NB4 (cell line): ENCODE measurements around the gene PITX2.

Experiments used
- DNase-seq: peaks from one replicate; pipeline ENCODE4 v3.0.0; 2010; ENCODE audit warnings: low read depth
- H3K4me3 ChIP-seq: one replicate; pipeline ENCODE4 v1.5.1; 2011; ENCODE audit warnings: mild to moderate bottlenecking, low read depth, low read length, moderate library complexity
- MYC ChIP-seq: IDR thresholded peaks from 2 replicates; pipeline ENCODE4 v1.6.1; 2011; ENCODE audit warnings: low read depth, low read length
- POLR2A ChIP-seq: IDR thresholded peaks from 2 replicates; pipeline ENCODE4 v1.6.1; 2011; ENCODE audit warnings: mild to moderate bottlenecking; ENCODE audit not compliant: insufficient read length; ENCODE audit errors: extremely low read depth
- TF ChIP-seq, protein P1 (sequence below): IDR thresholded peaks from 2 replicates; pipeline ENCODE4 v1.6.1; 2011; ENCODE audit warnings: low read depth, low read length
- TF ChIP-seq, protein P2 (sequence below): IDR thresholded peaks from one replicate; pipeline ENCODE4 v1.5.1; 2012; ENCODE audit warnings: low read depth, low read length

PITX2 gene

DNA sequence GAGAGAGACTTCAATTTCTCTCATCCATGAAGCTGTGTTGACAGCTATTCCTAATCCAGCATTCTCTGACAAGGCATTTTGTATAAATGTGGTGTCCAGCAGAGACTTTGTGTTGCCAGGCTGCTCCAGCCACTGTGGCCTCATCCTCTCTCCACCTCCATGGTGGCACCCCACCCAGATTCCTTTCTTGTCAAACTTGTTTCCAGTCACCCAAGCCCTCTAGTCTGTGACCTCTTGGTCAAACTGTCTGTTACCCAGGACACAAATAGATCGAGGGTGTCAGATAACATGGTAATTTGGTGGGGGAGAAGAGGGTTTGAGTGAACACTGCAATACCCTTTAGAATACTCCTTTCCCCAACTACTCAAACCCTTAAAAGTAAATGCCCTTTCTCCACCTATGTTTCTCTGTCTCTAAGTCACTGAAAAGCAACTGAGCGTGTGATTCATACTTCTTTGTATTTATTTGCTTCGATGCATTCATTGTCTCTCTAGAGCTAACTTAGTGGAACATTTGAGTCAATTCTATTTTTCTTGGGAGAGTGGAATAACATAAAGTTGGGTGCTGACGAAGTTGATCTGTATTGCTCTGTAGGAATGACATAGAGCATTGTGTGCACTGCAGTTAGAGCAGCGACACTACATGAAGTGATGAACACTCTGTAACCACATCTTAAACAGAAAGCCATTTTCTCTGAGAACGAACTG is 13.7 kb downstream of the PITX2 start:
- TF ChIP-seq MYC: no peak
- TF ChIP-seq, protein P1, sequence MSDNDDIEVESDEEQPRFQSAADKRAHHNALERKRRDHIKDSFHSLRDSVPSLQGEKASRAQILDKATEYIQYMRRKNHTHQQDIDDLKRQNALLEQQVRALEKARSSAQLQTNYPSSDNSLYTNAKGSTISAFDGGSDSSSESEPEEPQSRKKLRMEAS: no peak
- no peak overlapping the region for H3K4me3 ChIP-seq
- no peak for DNase-seq

DNA sequence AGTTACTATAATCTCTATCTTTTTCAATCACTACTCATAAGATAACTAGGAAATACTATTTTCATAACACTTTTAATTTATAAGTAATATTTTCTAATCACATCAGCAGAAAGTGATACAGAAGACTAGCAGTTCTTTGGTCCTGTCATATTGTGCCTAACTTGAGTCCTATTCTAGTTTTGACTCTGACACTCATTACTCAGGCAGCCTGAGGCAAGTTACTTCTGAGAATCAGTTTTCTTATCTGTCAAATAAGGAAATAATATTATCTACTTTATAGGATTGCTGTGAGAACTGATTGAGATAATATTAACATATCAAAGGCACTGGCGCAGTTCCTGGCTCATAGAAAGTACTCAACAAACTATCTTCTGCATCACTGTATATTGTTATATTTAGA is 17.8 kb downstream of the PITX2 start:
- H3K4me3 ChIP-seq: no peak overlapping the region
- TF ChIP-seq, protein P2, sequence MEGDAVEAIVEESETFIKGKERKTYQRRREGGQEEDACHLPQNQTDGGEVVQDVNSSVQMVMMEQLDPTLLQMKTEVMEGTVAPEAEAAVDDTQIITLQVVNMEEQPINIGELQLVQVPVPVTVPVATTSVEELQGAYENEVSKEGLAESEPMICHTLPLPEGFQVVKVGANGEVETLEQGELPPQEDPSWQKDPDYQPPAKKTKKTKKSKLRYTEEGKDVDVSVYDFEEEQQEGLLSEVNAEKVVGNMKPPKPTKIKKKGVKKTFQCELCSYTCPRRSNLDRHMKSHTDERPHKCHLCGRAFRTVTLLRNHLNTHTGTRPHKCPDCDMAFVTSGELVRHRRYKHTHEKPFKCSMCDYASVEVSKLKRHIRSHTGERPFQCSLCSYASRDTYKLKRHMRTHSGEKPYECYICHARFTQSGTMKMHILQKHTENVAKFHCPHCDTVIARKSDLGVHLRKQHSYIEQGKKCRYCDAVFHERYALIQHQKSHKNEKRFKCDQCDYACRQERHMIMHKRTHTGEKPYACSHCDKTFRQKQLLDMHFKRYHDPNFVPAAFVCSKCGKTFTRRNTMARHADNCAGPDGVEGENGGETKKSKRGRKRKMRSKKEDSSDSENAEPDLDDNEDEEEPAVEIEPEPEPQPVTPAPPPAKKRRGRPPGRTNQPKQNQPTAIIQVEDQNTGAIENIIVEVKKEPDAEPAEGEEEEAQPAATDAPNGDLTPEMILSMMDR: no peak
- TF ChIP-seq POLR2A (no peak), MYC (no peak)
- DNase-seq: no peak

DNA sequence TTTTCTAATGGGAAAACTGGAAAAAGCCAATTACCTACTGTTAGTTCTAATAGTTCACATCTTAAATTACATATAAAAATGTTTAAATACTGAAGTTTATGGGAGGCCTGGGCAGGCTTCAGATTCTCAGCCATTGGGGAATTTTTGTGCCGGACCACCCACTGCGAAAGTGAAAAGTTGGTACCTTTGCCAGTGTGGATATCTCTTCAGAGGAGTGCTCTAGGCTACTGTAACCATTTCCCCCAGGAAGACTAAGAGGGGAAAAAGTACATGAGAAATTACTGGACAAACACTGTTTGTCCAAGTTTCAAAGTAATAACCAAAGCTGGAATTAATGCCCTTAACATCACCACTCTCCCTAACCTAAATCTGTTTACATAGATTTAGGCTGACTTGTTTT is 20.8 kb downstream of the PITX2 start:
- DNase-seq: no peak
- TF ChIP-seq, protein P1: no peak
- TF ChIP-seq MYC (no peak), POLR2A (no peak)
- TF ChIP-seq, protein P2: no peak
- H3K4me3 ChIP-seq: no peak overlapping the region

DNA sequence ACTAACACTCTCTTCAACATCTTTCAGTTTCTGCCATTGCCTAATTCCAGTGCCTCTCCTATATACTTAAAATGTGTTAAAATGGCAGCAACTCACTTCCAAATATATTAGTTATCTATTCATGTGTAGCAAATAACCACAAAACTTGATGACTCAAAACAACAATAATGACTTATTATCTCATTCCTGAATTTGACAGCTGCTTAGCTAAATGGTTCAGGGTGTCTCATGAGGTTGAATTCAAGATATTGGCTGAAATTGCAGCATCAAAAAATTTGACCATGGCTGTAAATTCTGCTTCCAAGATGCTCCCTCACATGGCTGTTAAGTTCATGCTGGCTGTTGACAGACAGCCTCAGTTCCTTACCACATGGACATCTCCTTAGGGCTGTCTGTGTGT is 25.3 kb downstream of the PITX2 start:
- TF ChIP-seq MYC: no peak
- DNase-seq: no peak
- no peak overlapping the region for H3K4me3 ChIP-seq

DNA sequence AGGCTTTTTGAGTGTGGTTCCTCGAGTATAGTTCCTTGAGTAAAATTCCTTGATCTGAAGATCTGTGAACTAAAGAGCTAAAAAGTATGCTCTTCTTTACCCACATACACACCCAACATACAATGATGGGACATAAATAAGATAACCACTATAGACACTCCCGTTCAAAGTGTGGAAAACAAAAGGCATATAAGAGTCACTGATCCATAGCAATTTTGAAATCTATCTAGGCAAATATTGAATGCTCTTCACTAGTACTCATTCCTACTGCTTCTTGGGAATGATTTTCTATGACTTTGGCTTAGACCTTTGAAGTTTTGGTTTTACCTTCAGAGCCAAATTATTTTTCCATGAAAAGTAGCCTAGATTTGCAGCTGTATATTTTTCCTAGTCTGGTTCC is 26.4 kb downstream of the PITX2 start:
- TF ChIP-seq, protein P2: no peak
- TF ChIP-seq MYC (no peak), POLR2A (no peak)
- TF ChIP-seq, protein P1: no peak
- no peak overlapping the region for H3K4me3 ChIP-seq
- DNase-seq: no peak

DNA sequence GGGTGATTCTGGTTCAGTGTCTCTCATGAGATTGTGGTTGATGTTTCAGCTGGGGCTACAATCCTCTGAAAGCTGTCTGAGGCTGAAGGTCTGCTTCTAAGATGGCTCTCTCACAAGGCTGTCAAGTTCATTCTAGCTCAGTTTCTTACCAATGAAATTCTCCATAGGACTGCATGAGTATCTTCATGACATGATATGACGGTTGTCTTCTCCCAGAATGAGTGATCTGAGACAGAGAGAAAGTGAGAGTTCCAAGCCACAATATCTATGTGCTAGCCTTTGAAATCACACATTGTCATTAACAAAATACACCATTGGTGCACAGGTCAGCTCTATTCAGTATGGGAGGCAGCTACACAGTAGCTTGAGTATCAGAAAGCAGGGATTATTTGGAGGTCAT is 27.3 kb downstream of the PITX2 start:
- TF ChIP-seq POLR2A: no peak
- no peak for DNase-seq
- no peak overlapping the region for H3K4me3 ChIP-seq

DNA sequence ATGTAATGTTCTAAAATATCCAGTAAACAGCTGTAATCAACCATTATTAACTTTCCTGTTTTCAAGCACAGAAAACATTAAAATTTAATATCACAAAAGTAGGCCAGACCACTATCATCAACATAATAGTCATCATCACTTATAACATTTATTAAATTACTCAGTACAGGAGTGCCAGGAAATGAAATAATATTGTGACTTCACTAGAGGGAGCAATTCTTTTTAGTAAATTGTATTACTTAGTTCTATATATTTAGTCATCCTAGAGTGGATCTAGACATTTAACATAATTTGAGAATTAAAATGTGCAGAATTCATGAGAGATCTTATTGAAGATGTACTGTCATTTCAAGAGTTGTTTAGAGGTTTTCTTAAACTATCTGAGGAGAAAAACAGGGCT is 33.6 kb downstream of the PITX2 start:
- no peak overlapping the region for H3K4me3 ChIP-seq
- no peak for DNase-seq
- TF ChIP-seq, protein P1: no peak
- no peak for TF ChIP-seq POLR2A
- no peak for TF ChIP-seq MYC
- TF ChIP-seq, protein P2: no peak
